CMK (cell line): ENCODE measurements around the gene OAS2.
"Not testable (repeated sequence)": the region's sequence is repeated elsewhere in the genome, so short reads cannot be mapped to it uniquely, and the experiment has no call there.

Experiments
- DNase-seq: peaks from one replicate; pipeline ENCODE4 v3.0.0-alpha.2; 2010; ENCODE audit warnings: low read depth

The OAS2 gene

DNA sequence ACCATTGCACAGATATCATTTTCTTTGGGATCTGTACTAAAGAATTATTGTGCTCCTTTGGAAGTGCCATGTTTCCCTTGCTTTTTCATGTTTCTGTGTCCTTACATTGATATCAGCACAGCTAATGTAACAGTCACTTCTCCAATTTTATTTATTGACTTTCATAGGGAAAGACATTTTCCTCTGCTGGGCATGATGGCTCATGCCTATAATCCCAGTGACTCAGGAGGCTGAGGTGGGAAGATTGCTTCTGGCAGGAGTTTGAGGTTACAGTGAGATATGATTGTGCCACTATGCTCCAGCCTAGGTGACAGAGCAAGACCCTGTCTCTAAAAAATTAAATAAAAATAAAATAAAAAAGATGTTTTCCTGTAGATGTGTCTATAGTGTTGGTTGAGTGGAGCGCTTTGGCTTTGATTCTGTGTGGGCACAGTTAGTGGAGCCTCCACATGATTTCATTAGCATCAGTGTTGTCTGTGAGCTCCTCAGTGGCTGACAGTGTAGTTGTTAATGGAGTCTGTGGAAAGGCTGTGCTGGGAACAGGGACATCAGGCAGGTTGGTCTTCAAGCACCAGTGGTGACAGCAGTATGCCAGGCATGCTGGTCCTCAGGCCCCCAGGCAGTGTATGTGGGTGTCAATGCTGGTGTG, 7.4 kb downstream of the OAS2 start:
- DNase-seq, result no peak

- no peak for DNase-seq
Observed at GRCh38 chr12:112986291-112986800, 8.0 kb downstream of the OAS2 start.

- DNase-seq, result no peak
Observed at GRCh38 chr12:112987561-112987960, 9.2 kb downstream of the OAS2 start.

DNA sequence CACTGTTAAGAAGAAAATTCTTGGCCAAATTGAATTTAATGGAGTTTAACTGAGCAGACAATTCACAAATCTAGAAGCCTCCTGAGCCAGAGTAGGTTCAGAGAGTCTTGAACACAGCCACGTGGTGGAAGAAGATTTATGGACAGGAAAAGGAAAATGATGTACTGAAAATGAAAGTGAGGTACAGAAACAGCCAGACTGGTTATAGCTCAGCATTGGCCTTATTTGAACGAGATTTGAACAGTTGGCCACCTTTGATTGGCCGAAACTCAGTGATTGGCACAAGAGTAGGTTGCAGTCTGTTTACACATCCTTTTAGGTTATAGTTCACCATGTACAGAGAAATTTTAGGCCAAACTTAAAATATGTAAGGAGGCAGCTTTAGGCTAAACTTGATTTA, 9.9 kb downstream of the OAS2 start:
- no peak for DNase-seq

GRCh38 chr12:112988823-112989385, 10.6 kb downstream of the OAS2 start:
- DNase-seq, result not testable (repeated sequence)

GRCh38 chr12:112989806-112990205, 11.5 kb downstream of the OAS2 start:
- no peak for DNase-seq

DNA sequence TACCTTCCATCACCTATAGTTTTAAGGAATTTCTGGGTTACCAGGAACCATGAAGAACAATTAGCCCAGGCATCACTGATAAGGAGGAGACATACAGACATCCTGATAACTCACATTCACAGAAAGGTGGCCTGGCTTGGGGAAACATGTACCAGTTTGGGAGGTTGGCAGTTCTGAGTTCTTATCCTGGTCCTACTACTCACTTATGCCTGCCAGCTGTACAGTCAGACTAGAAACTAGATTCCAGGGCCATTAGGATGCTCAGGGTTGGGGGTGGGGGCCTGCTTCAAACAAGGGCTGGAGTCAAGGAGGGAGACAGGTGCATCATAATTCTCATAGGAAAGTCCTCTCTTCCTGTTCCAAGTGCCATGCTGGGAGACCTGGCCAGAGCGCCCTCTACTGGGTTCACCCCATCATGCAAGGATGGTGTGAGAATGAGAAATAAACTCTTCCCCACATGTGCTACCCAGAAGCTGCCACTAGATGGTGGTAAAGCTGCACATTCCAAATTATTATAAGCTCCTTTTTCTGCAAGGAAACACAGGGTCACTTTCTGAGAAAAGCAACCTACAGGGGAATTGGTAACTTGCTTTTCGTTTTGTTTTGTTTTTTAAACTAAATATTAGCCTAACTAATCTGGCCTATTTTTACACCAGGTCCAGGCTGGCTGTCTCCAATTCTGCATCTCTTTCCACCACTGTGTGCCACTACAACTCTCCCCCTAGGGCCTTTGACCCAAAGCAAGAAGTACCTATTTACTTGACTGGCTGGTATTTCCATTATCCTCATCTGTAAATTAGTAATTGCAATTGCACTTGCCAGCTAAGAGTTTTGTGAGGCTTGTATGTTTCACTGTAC, 14.5 kb downstream of the OAS2 start:
- peak; percentile 31 for DNase-seq

GRCh38 chr12:112995008-112995407, 16.7 kb downstream of the OAS2 start:
- no peak for DNase-seq

DNA sequence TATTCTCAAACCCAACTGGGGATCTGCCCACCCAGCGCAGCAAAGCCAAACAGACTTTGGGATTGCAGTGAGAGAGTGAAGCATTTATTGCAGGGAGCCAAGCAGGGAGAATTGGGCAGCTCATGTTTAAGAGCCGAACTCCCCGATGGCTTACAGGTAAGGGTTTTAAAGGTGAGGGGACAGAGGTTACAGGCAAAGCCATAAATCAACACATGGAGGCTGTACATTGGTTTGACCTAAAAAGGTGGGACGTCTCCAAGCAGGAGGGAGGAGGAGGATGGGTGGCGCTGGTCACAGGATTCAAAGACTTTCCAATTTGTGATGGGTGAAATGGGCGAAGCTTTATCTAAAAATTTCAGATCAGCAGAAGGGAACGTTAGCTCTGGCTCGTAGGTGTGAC, 18.2 kb downstream of the OAS2 start:
- no peak for DNase-seq

GRCh38 chr12:112997506-112997905, 19.2 kb downstream of the OAS2 start:
- DNase-seq, result no peak

DNA sequence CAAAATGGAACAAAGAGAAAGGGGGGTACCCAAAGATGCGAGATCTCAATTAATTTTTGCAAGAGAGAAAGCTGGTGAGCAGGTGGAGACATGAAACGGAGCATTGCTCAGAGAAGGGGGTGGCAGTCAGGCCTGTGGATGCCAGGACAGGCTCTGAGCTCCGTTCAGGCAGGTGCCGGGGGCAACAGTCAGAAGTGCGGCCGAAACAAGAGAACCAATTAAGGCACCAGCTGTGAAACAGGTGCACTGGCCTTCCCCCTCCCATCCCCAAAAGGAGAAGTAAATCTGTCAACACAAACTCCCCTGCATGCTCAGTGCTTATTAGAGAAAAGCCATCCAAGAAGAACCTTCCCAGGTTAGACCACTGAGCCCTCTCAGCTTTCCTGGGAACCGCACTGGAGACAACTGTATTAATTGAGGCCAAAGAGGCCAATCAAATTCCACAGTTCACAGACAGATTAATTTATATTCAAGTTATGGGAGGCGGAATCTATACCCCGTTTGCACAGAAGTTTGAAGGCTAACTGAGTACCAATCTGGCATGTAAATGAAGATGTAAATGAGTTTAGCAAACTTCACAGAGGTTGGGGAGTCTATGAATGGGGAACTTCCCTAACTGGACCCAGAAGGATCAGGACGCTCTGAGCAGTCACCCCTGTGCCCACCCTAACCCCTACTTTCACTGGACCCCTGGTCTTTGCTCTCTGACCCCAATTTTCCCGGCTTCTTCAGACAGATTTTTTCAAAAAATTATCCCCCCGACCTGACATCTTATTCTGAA, 20.9 kb downstream of the OAS2 start:
- DNase-seq, result no peak

- no peak for DNase-seq
Observed at GRCh38 chr12:113000433-113000832, 22.1 kb downstream of the OAS2 start.

DNA sequence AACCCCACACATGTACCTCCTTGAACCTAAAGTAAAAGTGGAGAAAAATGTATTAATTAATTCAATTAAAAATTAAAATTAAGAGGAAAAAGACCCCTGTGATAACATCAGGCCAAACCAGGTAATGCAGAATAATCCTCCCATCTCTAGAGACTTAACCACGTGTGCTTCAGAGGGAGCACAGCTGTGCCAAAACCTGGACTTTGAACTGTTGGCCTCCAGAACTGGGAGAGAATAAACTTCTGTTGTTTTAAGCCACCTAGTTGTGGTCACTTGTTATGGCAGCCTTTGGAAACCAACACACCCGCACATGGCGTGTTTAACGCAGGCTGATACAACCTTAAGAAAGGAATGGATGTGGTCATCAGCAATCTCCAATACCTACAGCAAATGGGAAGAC, 23.8 kb downstream of the OAS2 start:
- no peak for DNase-seq

DNA sequence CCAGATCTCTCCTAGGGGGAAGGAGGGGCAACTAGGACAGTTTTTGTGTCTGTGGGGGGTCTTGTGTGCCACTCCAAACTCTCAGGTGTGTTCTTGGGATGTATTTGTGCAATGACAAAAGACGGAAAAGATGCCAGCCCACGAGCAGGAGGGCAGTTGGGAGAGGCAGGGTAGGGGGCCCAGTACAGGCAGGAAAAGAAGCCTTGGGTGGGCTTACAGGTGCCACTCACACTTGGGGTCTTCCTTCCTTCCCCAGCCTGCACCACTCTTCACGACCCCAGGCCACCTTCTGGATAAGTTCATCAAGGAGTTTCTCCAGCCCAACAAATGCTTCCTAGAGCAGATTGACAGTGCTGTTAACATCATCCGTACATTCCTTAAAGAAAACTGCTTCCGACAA, 24.4 kb downstream of the OAS2 start:
- no peak for DNase-seq

- DNase-seq, result no peak
Observed at GRCh38 chr12:113003636-113004035, 25.3 kb downstream of the OAS2 start.

DNA sequence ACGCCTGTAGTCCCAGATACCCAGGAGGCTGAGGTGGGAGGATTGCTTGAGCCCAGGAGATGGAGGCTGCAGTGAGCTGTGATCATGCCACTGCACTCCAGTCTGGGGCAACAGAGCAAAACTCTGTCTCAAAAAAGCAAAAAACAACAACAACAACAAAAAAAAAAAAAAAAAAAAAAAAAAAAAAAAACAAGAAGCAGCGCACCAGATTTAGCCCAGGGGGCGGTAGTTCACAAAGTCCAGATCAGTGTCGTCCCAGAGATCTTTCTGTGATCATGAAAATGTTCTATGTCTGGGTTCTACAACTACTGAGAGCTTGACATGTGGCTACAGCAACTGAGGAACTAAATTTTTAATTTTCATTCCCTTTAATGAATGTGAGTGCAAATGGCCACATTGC, 27.4 kb downstream of the OAS2 start:
- DNase-seq, result no peak

DNA sequence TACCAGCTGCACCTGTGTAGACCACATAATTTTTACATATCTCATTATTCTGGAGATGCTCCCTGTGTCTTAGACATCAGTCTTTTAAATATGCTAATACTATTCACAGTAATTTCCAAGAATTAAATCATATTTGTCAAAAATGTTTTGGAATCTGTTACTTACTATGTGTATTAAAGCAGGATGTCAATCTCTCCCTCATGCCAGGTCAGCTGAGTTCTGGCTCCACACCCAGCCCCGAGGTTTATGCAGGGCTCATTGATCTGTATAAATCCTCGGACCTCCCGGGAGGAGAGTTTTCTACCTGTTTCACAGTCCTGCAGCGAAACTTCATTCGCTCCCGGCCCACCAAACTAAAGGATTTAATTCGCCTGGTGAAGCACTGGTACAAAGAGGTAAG, 27.9 kb downstream of the OAS2 start:
- DNase-seq, result no peak

GRCh38 chr12:113006641-113007040, 28.3 kb downstream of the OAS2 start:
- DNase-seq, result no peak

DNA sequence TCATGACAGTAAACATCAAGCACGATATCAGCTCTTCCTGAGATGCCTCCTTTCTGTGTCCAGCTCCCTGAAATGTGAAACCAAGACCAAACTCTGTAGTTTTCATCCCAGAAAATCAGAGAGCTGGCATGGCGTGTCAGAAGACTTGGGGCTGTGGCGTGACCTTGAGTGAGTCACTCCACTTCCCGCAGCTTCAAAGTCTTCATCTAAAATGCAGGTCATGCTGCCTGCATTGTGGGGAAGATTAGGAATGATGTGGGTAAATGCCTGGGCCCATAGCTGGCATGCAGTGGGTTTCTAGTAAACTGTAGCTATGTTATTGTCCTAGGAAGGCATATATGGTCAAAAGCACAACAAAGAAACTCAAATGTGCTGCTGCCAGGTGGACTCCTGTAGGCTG, 28.8 kb downstream of the OAS2 start:
- DNase-seq, result no peak

GRCh38 chr12:113010701-113011100, 32.4 kb downstream of the OAS2 start:
- DNase-seq, result no peak

GRCh38 chr12:113014565-113014964, 36.2 kb downstream of the OAS2 start:
- DNase-seq, result no peak

GRCh38 chr12:113016796-113017195, 38.5 kb downstream of the OAS2 start:
- DNase-seq, result no peak
